Activated T-cell treated with anti-CD3 and anti-CD28 coated beads for 4 hours (primary cell): ENCODE measurements around the gene CLC.
"Not testable (repeated sequence)": the region's sequence is repeated elsewhere in the genome, so short reads cannot be mapped to it uniquely, and the experiment has no call there.

ENCODE experiments used
- DNase-seq: peaks from one replicate; pipeline ENCODE4 v3.0.0-alpha.2; 2020

CLC gene

DNA sequence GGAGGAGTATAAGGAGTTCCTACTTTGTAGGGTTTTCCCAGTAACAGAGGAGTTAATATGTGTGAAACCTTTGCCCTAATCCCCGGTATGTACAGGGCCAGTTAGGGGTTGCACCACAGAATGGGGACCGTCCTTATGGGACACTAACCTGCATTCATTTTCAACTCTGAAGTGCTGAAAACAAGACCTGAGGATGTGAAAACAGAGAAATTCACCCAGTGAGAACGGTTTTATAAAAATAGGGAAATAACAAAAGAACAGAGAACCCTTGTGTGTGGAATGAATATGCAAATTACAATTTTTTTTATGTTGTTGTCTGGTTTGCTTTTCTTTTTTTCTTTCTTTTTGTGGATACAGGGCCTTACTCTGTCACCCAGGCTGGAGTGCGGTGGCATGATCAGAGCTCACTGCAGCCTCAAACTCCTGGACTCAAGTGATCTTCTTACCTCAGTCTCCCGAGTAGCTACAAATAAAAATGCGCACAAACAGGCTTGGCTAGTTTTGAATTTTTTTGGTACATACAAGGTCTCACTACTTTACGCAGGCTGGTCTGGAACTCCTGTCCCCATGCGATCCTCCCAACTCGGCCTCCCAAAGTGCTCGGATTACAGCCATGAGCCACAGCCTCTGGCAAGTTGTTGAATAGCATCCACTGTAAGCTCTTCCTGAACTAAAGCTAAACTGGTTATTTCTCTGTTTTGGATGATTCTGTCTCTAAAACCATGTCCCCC is 10.6 kb downstream of the CLC start:
- no peak for DNase-seq

DNA sequence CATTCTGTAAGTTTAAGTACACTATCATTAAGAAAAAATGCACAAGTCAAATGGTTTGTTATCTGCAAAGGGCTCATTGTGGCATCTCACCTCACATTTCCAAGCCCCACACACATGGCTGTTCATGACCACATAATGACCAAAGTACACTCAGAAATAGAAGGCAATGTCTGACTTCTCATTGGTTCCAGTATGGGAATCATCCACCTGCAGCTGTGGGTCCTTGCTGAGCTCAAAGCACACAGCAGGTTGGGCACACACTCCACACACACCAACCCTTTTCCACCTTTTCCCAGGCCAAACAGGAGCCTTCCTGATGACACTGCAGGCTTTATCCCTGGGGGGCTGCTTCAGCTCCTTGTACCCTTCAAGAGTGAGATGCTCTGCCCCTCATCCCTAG is 11.8 kb downstream of the CLC start:
- no peak for DNase-seq

DNA sequence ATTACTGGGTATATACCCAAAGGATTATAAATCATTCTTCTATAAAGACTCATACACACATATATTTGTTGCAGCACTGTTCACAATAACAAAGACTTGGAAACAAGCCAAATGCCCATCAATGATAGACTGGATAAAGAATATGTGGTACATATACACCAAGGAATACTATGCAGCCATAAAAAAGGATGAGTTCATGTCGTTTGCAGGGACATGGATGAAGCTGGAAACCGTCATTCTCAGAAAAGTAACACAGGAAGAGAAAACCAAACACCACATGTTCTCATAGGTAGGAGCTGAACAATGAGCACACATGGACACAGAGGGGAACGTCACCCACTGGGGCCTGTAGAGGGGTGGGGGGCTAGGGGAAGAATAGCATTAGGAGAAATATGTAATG is 17.7 kb downstream of the CLC start:
- not testable (repeated sequence) for DNase-seq

DNA sequence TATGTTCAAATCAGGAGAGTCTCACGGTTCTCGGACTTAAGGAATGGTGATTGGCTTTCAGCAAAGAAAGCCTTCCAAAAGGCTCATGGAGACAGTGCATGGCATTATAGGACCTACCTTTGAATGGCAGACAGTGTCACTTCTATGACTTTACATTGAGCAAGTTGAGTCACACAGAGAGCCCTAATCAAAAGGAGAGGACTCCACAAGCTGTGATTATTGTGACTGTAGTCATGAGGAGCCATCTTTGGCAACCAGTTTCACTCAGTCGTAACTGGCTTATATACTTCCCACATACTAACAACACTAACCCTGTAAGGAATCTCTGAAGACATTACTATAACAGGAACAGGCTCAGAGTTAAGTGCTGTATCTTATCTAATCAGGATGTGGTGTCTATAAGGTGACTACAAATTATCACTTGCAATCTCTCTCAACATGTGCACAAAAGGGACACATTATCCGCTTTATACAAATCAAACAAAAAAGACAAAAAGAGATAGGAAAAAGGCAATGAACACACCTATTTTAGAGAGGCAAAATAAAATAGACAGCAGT is 27.4 kb downstream of the CLC start:
- no peak for DNase-seq

DNA sequence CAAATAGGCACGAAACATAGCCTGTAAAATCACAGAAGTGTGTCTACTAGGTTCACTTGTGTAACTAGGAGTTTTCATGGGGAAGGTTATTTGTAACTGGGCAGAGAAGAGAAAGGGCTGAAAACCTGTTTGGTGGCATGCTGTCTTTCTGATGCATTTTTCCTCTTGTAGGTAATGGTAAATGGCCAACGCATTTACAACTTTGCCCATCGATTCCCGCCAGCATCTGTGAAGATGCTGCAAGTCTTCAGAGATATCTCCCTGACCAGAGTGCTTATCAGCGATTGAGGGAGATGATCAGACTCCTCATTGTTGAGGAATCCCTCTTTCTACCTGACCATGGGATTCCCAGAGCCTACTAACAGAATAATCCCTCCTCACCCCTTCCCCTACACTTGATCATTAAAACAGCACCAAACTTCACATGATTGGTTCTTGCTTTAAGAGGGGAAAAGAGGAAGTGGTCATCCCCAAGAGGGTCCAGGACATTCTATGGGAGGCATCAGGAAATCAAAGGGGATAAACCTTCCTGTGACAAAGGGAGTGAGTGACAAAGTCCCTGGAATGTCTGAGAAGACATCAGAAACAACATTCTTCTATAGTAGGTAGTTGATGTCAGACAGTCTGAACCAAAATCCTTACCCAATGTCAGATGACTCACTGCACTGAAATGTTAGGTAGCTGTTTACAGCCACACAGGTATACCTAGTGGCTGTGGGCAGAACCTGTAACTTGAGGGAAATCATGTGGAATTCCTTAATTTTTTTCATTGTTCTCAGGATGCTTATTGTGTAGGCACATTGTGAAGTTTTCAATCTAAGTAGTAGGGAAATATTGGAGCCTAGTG is 28.6 kb downstream of the CLC start:
- no peak for DNase-seq

DNA sequence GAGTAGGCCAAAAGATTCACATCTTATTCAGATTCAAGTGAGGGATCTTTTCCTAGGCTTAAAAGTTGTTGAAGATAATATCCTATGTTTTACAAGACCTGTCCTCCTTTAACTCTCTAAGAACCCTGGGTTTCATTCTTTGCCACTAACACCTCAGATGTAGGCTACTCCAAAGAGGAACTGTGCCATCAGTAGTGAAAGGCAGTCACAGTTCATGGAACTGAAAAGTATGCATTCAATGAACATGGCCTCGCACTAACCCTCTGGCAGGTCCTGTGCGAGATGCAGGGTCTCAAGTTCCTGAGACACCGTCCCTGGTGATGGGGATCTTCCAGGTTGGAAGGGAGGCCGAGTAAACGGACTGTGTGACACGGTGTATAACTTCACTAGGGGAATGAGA is 29.2 kb downstream of the CLC start:
- DNase-seq: no peak

DNA sequence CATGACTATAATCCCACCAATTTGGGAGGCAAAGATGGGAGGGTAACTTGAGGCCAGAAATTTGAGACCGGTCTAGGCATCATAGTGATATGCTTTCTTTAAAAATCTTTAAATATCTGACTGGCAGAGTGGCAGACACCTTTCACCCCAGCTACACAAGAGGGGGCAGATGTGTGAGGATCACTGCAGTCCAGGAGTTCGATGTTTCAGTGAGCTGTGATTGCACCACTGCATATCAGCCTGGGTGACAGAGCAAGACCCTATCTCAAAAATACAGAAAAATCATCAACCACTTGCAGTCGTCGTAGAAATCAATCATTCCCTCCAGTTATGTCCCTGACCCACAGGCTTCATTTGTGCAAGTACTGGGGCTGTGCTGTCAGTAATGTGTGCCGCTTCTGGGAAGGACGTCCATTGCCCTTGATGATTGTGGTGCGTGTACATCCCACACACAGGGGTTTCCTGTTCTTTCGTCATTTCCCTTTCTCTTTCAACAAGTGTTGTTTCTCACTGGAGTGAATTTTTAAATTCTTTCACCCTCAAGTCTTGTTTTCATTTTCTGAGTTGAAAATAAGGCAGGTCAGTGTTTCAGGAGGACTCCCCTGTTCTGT is 32.1 kb downstream of the CLC start:
- no peak for DNase-seq

DNA sequence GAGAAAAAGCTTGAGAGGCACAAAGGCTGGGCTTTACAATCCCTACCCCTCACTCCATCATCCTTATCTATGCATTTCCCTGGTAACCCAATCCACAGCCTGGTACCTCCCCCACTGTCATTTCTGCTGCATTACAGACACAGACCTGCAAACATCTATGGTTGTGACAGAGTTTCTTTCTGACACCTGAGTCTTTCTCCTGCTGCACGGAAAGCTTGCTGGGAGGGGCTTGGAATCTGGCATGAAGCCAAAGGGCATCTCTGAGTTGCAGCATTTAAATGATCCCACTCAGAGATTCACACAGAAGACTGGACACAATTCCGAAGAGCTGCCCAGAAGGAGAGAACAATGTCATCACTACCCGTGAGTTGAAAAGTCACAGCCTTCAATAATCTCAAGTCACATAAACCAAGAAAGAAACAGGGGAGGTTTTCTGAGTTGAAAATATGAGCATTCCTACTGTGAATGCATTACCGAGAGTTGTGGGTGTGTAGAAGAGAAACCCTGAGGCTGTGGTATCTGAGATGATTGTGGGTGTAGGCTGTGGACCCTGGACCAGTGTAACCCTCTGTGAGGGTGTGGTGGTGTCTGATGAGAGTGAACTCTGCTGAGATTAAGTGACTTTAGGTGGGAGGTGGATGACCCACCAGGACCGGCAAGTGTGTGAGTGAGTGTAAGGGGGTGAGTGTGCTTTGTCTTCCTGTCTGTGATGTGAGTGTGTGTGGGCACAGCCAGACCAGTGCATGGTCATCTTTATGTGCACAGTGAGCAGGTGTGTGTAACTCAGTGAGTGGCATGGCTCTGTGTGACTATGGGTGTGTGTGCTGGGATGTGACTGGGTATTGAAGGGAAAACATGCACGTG is 33.4 kb downstream of the CLC start, which contains the start of gene LGALS14:
TSS of gene LGALS14 (plus strand) at position 301 of the 864 bp plus-strand sequence. CDS start at position 349, 48 bp downstream.
- no peak for DNase-seq

DNA sequence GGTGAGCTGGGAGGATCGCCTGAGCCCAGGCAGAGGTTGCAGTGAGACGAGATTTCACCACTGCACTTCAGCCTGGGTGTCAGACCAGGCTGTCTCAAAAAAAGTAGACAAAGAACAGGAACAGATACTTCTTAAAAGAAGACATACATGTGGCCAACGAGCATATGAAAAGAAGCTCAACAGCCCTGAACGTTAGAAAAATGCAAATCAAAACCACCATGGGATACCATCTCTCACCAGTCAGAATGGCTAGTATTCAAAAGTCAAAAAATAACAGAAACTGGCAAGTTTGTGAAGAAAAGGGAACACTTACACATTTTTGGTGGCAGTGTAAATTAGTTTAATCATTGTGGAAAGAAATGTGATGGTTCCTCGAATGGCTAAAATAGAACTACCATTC is 36.5 kb downstream of the CLC start:
- DNase-seq: no peak

DNA sequence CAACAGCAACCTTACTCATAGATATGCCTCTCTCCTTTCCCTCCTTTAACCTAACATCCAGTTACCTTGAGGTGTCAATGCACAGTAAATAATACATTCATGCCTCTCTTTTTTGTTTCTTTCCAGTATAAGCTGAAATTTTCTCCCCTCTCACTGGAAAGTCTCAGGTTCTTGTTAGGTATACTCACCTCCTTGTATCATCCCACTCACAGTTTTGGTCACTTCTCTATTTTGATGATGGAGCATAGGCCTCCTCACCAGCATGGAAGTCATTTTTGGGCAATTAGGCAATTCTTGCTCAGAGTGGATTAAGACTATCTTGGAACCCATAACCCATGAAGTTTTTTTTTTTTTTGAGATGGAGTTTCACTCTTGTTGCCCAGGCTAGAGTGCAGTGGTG is 39.3 kb downstream of the CLC start:
- DNase-seq: no peak

DNA sequence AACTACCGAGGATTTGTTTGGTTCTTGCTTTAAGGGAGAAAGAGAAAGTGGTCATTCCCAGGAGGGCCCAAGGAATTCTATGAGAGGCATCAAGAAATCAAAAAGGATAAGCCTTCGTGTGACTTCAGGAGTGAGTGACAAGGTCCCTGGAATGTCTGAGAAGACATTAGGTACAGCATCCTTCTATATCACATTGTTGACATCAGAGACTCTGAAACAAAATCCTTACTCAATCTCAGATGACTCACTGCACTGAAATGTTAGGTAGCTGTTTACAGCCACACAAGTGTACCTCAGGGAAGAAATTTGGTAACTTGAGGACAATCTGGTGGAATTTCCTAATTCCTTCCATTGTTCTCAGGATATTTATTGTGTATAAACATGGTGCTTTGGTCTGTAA is 41.4 kb downstream of the CLC start:
- no peak for DNase-seq

DNA sequence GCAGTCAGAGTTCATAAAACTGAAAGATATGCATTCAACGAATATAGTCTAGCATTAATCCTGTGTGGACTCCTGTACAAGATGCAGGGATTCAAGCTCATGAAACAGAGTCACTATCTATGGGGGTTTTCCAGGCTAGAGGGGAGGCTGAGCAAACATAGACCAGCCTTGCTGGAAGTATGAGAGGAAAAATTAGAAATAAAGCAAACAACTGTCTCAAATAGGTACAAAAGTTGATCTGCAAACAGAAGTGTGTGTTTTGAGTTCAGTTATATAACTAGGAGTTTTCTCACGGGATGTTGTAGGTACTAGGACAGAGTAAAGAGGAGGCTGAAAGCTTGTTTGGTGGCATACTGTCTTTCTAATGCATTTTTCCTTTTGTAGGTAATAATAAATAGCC is 42.1 kb downstream of the CLC start:
- no peak for DNase-seq

DNA sequence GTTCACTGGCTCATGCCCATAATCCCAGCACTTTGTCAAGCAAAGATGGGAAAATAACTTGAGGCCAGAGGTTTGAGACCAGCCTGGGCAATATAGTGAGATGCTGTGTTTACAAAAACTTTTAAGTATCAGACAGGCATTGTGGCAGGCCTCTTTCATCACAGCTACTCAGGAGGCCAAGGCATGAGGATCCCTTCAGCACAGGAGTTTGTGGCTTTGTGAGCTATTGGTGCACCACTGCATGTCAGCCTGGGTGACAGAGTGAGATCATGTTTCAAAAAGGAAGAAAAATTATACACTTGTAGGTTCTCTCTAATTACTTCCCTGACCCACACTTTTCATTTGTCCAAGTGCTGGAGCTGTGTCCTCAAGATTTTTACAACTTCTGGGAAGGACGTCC is 45.0 kb downstream of the CLC start:
- DNase-seq: no peak

DNA sequence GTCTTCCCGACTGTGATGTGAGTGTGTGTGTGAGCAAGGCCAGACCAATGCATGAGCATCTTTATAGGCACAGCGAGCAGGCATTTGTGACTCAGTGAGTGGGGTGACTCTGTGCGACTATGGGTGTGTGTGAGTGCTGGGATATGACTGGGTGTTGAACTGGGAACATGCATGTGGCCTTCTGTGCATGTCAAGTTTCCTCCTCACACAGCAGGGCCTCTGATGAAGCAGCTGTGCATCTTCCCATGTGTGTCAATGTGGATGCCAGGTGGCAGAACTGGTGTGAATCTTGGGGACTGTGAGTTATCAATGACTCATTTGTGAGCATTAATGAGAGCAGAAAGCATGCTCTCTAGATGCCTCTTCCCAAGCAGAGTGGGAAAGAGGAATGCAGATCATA is 45.7 kb downstream of the CLC start:
- no peak for DNase-seq

DNA sequence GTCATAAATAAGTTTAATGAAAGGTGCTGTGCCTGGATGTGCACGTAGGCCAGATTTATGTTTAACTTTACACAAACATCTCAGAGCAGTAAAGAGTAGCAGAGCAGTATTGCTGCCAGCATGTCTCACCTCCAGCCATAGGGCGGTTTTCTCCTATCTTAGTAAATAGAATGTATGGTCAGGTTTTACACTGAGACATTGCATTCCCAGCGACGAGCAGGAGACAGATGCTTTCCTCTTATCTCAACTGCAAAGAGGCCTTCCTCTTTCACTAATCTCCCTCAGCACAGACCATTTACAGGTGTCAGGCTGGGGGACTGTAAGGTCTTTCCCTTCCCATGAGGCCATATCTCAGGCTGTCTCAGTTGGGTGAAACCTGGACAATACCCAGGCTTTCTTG is 49.2 kb downstream of the CLC start:
- DNase-seq: not testable (repeated sequence)

DNA sequence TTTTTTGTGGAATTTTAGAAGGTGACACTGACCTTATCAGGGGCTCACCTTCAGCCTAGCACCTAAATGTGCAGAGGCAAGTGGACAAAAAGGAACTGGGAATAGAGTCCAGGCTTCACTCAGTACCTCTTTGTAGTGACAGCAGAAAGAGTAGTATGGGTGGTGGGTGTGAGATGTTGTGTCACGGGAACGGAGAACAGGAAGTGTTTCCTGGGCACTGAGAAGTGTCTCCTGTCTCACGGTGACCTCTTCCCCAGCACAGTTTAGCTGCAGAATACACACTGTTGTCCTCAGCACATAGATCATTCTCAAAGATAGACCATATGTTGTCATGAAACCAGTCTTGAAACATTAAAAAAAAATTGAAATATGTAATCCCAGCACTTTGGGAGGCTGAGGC is 51.1 kb downstream of the CLC start:
- no peak for DNase-seq

DNA sequence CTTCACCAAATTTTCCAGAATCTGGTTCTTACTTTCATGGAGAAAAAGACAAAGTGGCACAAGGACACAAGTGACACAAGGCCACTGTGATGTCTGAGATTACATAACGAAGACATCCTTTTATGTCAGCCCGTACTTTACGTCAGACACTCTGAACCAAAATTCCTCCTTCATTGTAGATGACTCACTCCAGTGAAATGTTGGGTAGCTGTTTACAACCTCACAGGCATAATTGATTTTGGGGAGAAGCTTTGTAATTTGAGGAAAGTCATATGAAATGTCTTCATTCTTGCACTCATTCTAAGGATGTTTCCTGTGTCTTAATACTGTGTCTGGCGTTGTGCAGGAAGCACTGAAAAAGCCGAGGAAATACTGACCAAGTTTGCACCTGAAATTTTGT is 53.6 kb downstream of the CLC start:
- DNase-seq: no peak

DNA sequence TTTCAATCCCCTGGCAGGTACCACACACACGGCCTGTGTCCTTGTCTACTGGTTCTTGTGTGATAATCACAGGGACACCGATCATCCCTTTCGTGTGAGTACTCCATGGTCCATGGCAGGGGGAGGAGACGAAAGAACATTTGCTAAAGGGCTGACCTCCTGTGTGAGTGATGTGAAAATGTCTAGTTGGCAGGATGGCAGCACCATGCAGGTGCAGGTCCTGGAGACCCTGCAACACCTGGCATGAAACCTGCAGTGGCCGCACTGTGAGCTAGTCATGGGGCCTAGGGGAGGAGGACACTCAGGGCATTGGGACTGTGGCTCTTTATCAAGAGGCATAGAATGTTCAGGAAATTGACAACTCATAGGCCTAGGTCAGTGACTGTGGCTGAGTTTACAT is 56.4 kb downstream of the CLC start:
- no peak for DNase-seq
